HUES64 (cell line): Measurements from ENCODE around the gene TRIM66.

ENCODE experiments used
- H3K27ac ChIP-seq: 2 replicates; pipeline ENCODE4 v1.7.0; 2013; ENCODE audit warnings: low read depth, low read length, inconsistent platforms
- H3K27me3 ChIP-seq: 2 replicates; pipeline ENCODE4 v1.6.1; 2013; ENCODE audit warnings: mild to moderate bottlenecking, low read length; ENCODE audit not compliant: insufficient read depth
- H3K36me3 ChIP-seq: 2 replicates; pipeline ENCODE4 v1.6.1; 2013; ENCODE audit warnings: mild to moderate bottlenecking, low read length; ENCODE audit not compliant: insufficient read depth
- H3K4me1 ChIP-seq: 2 replicates; pipeline ENCODE4 v1.6.1; 2013; ENCODE audit warnings: mild to moderate bottlenecking, low read length, moderate library complexity; ENCODE audit not compliant: insufficient read depth
- H3K4me3 ChIP-seq: 2 replicates; pipeline ENCODE4 v1.5.1; 2013; ENCODE audit warnings: mild to moderate bottlenecking, low read length, moderate library complexity
- H3K9ac ChIP-seq: 2 replicates; pipeline ENCODE4 v1.6.1; 2013; ENCODE audit warnings: mild to moderate bottlenecking, low read depth, low read length
- H3K9me3 ChIP-seq: 2 replicates; pipeline ENCODE4 v1.6.1; 2013; ENCODE audit warnings: low read depth, low read length; ENCODE audit not compliant: insufficient read depth
- WGBS: fragments of 150-250, 120-280 bp; methylation state at CpG from one replicate; pipeline ENCODE4 v1.1.7; 2013; ENCODE audit warnings: missing lambda C conversion rate; 5-methylcytosine and 5-hydroxymethylcytosine counted together

Gene TRIM66

DNA sequence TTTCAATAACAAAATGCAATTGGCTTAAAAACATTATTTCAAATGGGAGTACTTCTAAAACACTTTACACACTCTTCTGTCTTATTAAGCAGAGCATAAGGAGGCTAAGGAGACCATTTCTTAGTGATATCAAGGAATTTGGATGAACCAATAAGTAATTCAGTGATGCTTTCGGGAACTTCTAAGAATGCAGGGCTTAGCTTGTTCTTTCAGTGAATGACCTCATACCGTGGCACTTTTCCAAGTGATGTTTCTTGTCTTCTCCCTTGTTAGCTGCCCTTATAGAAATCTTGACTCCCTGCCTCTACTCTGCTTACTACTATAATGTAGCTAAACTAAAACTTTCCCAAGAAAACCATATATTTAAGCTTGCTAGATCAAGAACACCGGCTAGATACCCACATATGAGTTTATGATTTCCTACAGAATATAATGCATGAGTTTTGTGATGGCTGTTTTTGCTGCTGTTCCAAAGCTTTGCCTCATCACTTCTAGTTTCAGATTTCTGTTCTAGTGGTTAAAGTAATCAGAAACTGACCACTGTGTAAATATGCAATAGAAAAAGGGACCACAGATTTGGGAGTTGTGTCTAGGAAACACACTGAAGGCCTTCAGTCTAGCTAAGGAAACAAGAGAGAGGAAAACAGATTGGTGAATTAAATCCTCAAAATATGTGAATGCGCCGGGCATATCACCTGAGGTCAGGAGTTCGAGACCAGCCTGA is 50.9 kb downstream of the TRIM66 start:
- no peak overlapping the region for H3K27ac ChIP-seq
- H3K4me1 ChIP-seq = no peaks in the 10 kb centered on the region
- H3K9me3 ChIP-seq = no peaks in the 10 kb centered on the region
- no peak overlapping the region for H3K9ac ChIP-seq
- H3K4me3 ChIP-seq = no peak overlapping the region
- 89% methylated on average over 5 of the region's 6 CpGs for WGBS
- no peaks in the 10 kb centered on the region for H3K27me3 ChIP-seq
- no peaks in the 10 kb centered on the region for H3K36me3 ChIP-seq

DNA sequence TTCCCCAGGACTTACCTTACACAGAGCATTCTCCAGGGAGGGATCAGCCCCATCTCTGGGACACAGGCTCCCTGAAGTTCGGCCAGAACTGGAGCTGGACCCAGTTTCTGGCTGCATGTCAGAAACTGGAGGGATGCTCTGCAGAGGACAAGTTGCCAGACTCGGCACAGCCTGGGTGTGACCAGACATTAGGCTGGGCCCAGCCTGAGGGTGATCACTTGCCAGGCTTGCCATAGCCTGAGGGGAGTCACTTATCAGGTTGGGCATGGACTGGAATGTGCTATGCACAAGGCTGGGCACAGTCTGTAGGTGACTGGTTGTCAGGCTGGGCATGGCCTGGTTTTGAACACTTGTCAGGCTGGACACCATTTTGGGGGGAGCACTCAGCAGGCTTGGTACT is 57.8 kb downstream of the TRIM66 start:
- Histone ChIP-seq H3K4me3 (no peak overlapping the region), H3K9ac (no peak overlapping the region), H3K27ac (no peak overlapping the region), H3K4me1 (no peaks in the 10 kb centered on the region), H3K36me3 (peaks cover 4% of the 10 kb centered on the region), H3K27me3 (no peaks in the 10 kb centered on the region), H3K9me3 (no peaks in the 10 kb centered on the region)
- WGBS = 91% methylated on average over 2 of the region's 2 CpGs

DNA sequence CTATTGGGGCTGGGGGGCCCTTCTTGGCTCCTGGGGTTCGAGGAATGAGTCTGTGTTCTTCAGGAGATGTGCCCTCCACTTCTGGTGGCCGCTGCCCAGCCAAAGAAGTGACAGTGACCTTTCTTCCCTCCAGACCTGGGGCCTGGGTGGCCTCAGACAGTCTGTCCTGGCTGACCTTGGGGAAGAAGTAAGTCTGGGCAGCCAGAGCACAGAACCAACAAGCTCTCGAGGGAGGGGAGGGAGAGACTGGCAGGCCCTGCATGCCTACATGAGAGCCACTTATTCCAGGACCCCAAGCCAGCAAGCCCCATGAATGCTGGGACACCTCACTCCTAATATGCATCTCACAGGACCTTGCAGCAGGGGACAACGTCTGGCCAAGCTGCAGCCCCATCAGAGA is 61.3 kb downstream of the TRIM66 start:
- H3K4me1 ChIP-seq = no peaks in the 10 kb centered on the region
- WGBS = 86% methylated on average over 4 of the region's 4 CpGs
- peaks cover 13% of the 10 kb centered on the region for H3K36me3 ChIP-seq
- no peak overlapping the region for H3K4me3 ChIP-seq
- H3K27me3 ChIP-seq = no peaks in the 10 kb centered on the region
- no peak overlapping the region for H3K27ac ChIP-seq
- no peak overlapping the region for H3K9ac ChIP-seq
- H3K9me3 ChIP-seq = no peaks in the 10 kb centered on the region

DNA sequence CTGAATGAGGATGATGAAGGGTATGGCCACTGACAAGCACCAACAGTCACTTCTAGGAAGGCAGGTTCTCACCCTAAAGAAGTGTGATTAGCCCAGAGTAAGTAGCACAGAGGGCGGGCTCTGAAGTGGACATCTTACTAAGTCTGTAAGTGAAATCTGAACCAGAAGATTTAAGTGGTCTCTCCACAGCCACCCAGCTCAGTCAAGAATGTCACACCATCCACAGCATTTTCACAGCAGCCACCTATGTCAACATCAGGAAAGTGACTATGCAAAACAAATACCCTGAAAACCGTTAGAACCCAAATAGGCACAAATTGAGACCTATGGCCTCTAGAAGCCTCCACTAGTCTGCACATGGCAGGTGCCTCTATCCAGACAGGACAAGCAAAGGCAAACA is 65.4 kb downstream of the TRIM66 start:
- Histone ChIP-seq H3K4me1 (no peaks in the 10 kb centered on the region), H3K36me3 (peaks cover 9% of the 10 kb centered on the region; the same call in 1 of the 2 replicates), H3K9me3 (no peaks in the 10 kb centered on the region), H3K4me3 (no peak overlapping the region), H3K27ac (no peak overlapping the region), H3K9ac (no peak overlapping the region), H3K27me3 (no peaks in the 10 kb centered on the region)
- WGBS = 85% methylated on average over 2 of the region's 2 CpGs

GRCh38 chr11:8615291-8616032 is 67.0 kb downstream of the TRIM66 start:
- no peak overlapping the region for H3K27ac ChIP-seq
- peaks cover 9% of the 10 kb centered on the region; the same call in 1 of the 2 replicates for H3K36me3 ChIP-seq
- H3K9ac ChIP-seq = no peak overlapping the region
- H3K9me3 ChIP-seq = no peaks in the 10 kb centered on the region
- H3K4me1 ChIP-seq = no peaks in the 10 kb centered on the region
- 82% methylated on average over 4 of the region's 4 CpGs for WGBS
- no peak overlapping the region for H3K4me3 ChIP-seq
- H3K27me3 ChIP-seq = no peaks in the 10 kb centered on the region

- H3K4me1 ChIP-seq = no peaks in the 10 kb centered on the region
Measured at GRCh38 chr11:8614497-8614896, 68.0 kb downstream of the TRIM66 start.

GRCh38 chr11:8613036-8613435 is 69.4 kb downstream of the TRIM66 start:
- H3K9me3 ChIP-seq = no peaks in the 10 kb centered on the region
- 91% methylated on average over 1 of the region's 1 CpG for WGBS

More at GRCh38 chr11:8614497-8614896, 68.0 kb downstream of the TRIM66 start:
- H3K4me3 ChIP-seq = no peak overlapping the region
- H3K9me3 ChIP-seq = no peaks in the 10 kb centered on the region
- H3K36me3 ChIP-seq = peaks cover 9% of the 10 kb centered on the region; the same call in 1 of the 2 replicates
- H3K9ac ChIP-seq = no peak overlapping the region
- WGBS = 88% methylated on average over 4 of the region's 4 CpGs
- H3K27ac ChIP-seq = no peak overlapping the region
- no peaks in the 10 kb centered on the region for H3K27me3 ChIP-seq

DNA sequence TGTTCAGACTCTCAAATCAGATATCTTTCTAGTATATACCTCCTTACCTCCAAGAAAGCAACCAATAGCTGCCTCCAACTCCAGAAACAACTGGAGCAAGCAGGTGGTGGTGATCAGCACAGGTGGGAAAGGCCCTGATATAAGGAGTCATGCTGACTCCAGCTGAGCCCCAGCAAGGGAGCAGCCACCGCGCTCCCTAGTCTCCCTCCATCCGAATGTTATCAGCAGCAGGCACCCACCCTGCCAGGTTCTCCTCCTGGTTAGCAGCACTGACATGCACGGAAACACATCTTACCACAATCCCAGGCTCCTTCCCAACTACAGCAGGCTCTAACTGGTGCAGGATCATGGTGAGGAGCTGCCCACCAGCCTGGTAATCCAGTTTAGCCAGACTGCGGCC is 69.9 kb downstream of the TRIM66 start:
- 89% methylated on average over 5 of the region's 5 CpGs for WGBS
- Histone ChIP-seq H3K27ac (no peak overlapping the region), H3K27me3 (no peaks in the 10 kb centered on the region), H3K4me3 (no peak overlapping the region), H3K4me1 (no peaks in the 10 kb centered on the region), H3K9ac (no peak overlapping the region), H3K36me3 (peaks cover 6% of the 10 kb centered on the region; the same call in 1 of the 2 replicates), H3K9me3 (no peaks in the 10 kb centered on the region)

More at GRCh38 chr11:8613036-8613435, 69.4 kb downstream of the TRIM66 start:
- no peak overlapping the region for H3K27ac ChIP-seq
- H3K27me3 ChIP-seq = no peaks in the 10 kb centered on the region
- H3K9ac ChIP-seq = no peak overlapping the region
- H3K36me3 ChIP-seq = peaks cover 9% of the 10 kb centered on the region; the same call in 1 of the 2 replicates
- H3K4me3 ChIP-seq = no peak overlapping the region
- no peaks in the 10 kb centered on the region for H3K4me1 ChIP-seq

- 72% methylated on average over 7 of the region's 7 CpGs for WGBS
- Histone ChIP-seq H3K9ac (no peak overlapping the region), H3K4me3 (no peak overlapping the region), H3K27ac (no peak overlapping the region), H3K9me3 (no peaks in the 10 kb centered on the region), H3K4me1 (no peaks in the 10 kb centered on the region), H3K36me3 (no peaks in the 10 kb centered on the region), H3K27me3 (no peaks in the 10 kb centered on the region)
Measured at GRCh38 chr11:8610532-8611116, 71.8 kb downstream of the TRIM66 start.

GRCh38 chr11:8608652-8609051 is 73.8 kb downstream of the TRIM66 start:
- Histone ChIP-seq H3K27me3 (no peaks in the 10 kb centered on the region), H3K27ac (no peak overlapping the region), H3K9ac (no peak overlapping the region), H3K36me3 (no peaks in the 10 kb centered on the region), H3K4me3 (no peak overlapping the region), H3K4me1 (no peaks in the 10 kb centered on the region), H3K9me3 (no peaks in the 10 kb centered on the region)
- WGBS = 92% methylated on average over 1 of the region's 1 CpG

DNA sequence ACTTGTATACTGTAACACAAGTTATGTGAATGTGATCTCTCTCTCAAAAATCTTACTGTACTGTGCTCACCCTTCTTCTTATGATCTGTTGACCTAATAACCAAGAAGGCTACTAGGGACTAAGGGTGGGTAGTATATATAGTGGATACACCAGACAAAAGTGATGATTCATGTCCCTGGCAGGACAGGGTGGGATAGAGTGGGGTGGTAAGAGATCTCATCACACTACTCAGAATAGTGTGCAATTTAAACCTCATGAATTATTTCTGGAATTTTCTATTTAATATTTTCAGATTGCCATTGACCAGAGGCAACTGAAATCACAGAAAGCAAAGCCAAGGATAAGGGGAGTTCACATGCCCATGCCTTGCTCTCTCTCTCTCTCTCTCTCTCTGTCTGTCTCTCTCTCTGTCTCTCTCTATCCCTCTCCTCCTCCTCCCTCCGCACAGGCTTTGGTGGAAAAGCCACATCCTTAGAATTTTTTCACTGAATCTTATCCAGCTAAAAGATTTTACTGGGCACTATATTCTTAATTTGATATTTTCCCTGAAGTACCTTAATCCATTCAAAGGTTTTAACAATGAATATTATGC is 76.4 kb downstream of the TRIM66 start:
- no peak overlapping the region for H3K9ac ChIP-seq
- no peaks in the 10 kb centered on the region for H3K9me3 ChIP-seq
- H3K36me3 ChIP-seq = no peaks in the 10 kb centered on the region
- WGBS = 94% methylated on average over 1 of the region's 1 CpG
- no peak overlapping the region for H3K27ac ChIP-seq
- H3K27me3 ChIP-seq = no peaks in the 10 kb centered on the region
- H3K4me1 ChIP-seq = no peaks in the 10 kb centered on the region
- H3K4me3 ChIP-seq = no peak overlapping the region
